Liver (tissue), 3 donors: ENCODE results near the gene PKP1.

Experiments used
- CTCF ChIP-seq: fragments of 150-350 bp; IDR thresholded peaks from 2 replicates; pipeline ENCODE4 v1.5.1; 2017; ENCODE audit warnings: improper control_type of control experiment, low read depth, low read length; ENCODE audit not compliant: missing input control
- EGR1 ChIP-seq, 2 donors: IDR thresholded peaks; 2 replicates each; pipeline ENCODE4 v1.6.1; 2016 to 2018; ENCODE audit warnings: antibody characterized with exemption in 2 of 2, low read depth in 2 of 2
- JUND ChIP-seq, 2 donors: IDR thresholded peaks; 2 replicates each; pipeline ENCODE4 v1.6.1; 2016; ENCODE audit warnings: antibody characterized with exemption in 2 of 2
- donor health status: healthy.
- donor health status: healthy.

DNA sequence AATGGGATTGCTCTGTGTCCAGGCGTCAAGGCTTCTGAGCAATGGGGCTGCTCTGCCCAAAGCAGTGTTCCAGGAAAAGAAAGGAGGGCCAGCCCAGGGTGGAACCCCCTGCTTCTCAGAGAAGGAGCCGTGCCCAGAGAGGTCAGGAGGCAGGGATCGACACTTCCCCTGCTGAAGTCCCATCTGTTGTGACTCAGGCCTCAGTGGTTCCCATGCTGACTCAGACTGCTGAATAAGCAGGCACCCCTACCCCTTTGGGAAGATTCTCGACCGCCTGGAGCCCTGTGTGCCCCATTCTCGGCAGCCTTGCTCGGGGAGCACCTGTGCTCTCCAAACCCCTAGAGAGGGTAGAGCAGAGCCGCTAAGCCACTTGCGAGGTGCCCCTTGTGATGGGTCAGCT is 23.9 kb downstream of the PKP1 start:
- no peak for TF ChIP-seq CTCF
- TF ChIP-seq JUND (IDR thresholded peaks at IDR 0.05) = no peak
- TF ChIP-seq EGR1 (IDR thresholded peaks at IDR 0.05; ENCODE audit: low read depth in 2 of 2) = no peak
